Upper lobe of right lung (tissue), 1 donor: Measurements from ENCODE around the gene CLTA. TPM values are rescaled to one million over a fixed set of nuclear protein-coding genes. Genes with fewer than 3 reads are reported as not detected.

ENCODE experiments used
- ATAC-seq: fragments of 200-7000 bp; cut with Tn5 transposase; one replicate; pipeline ENCODE4 v1.9.1; 2020; ENCODE audit warnings: mild to moderate bottlenecking, moderate library complexity
- DNase-seq: peaks from one replicate; pipeline ENCODE4 v3.0.0-alpha.2; 2020
- H3K27ac ChIP-seq: fragments of 200-600 bp; one replicate; pipeline ENCODE4 v1.8.0; 2022
- H3K27me3 ChIP-seq: fragments of 200-600 bp; one replicate; pipeline ENCODE4 v1.8.0; 2022; ENCODE audit warnings: mild to moderate bottlenecking
- H3K36me3 ChIP-seq: fragments of 200-600 bp; one replicate; pipeline ENCODE4 v1.8.0; 2022
- H3K4me1 ChIP-seq: fragments of 200-600 bp; one replicate; pipeline ENCODE4 v1.8.0; 2022
- H3K4me3 ChIP-seq: fragments of 200-600 bp; one replicate; pipeline ENCODE4 v1.8.0; 2022; ENCODE audit warnings: mild to moderate bottlenecking
- H3K9me3 ChIP-seq: fragments of 200-600 bp; one replicate; pipeline ENCODE4 v1.8.0; 2022
- intact Hi-C: fragments of 100-400 bp; cut with DNase I; formaldehyde crosslinking; loops from one replicate; pipeline ENCODE4 v1.11.0; 2022
- total RNA-seq: library from RNA; stranded (reverse); fragmentation: NEBNext Ultra II Directional; extraction: Animal tissue kit (Norgen Biotek cat#: 25700); gene quantifications from one replicate; pipeline ENCODE4 v1.2.1, GENCODE V29; 2021
- TF ChIP-seq, protein P1 (sequence below): fragments of 200-600 bp; IDR thresholded peaks from one replicate; pipeline ENCODE4 v1.8.0; 2022; ENCODE audit warnings: antibody characterized with exemption
- donor health status: DM: no; HTN: yes; CAD: no; lungs with severe emphysema.

Gene CLTA
- total RNA-seq, 1 donor from 2014 or later: 163 TPM

DNA sequence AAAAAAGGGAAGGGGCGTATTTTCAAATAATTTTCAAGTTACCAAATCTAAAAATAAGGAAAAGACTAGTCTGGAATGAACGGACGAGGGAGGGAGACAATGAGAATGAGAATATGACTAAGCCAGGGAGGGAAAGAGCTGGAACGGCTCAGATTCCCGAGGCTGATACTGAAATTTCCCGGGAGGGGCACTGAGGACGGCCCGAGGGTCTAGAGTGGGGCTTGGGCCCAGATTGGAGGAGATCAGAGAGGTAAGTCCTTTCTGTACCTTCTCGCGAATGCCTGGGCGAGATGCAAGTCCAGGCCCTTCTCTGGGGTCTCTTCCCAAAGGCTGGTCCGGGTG is 24.9 kb upstream of the CLTA start:
- TF ChIP-seq, protein P1, sequence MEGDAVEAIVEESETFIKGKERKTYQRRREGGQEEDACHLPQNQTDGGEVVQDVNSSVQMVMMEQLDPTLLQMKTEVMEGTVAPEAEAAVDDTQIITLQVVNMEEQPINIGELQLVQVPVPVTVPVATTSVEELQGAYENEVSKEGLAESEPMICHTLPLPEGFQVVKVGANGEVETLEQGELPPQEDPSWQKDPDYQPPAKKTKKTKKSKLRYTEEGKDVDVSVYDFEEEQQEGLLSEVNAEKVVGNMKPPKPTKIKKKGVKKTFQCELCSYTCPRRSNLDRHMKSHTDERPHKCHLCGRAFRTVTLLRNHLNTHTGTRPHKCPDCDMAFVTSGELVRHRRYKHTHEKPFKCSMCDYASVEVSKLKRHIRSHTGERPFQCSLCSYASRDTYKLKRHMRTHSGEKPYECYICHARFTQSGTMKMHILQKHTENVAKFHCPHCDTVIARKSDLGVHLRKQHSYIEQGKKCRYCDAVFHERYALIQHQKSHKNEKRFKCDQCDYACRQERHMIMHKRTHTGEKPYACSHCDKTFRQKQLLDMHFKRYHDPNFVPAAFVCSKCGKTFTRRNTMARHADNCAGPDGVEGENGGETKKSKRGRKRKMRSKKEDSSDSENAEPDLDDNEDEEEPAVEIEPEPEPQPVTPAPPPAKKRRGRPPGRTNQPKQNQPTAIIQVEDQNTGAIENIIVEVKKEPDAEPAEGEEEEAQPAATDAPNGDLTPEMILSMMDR: no peak
- Histone ChIP-seq H3K27me3 (no peaks in the 10 kb centered on the region), H3K4me3 (peak overlapping the region; percentile 51), H3K9me3 (no peaks in the 10 kb centered on the region), H3K4me1 (peaks cover 23% of the 10 kb centered on the region), H3K27ac (peak overlapping the region; percentile 76), H3K36me3 (no peaks in the 10 kb centered on the region)
- DNase-seq (no peak), ATAC-seq (no peak)
- intact Hi-C loops: loop anchor here (5.0 kb wide), 1 partner anchor 63 kb away; no protein-coding TSS in a partner anchor

DNA sequence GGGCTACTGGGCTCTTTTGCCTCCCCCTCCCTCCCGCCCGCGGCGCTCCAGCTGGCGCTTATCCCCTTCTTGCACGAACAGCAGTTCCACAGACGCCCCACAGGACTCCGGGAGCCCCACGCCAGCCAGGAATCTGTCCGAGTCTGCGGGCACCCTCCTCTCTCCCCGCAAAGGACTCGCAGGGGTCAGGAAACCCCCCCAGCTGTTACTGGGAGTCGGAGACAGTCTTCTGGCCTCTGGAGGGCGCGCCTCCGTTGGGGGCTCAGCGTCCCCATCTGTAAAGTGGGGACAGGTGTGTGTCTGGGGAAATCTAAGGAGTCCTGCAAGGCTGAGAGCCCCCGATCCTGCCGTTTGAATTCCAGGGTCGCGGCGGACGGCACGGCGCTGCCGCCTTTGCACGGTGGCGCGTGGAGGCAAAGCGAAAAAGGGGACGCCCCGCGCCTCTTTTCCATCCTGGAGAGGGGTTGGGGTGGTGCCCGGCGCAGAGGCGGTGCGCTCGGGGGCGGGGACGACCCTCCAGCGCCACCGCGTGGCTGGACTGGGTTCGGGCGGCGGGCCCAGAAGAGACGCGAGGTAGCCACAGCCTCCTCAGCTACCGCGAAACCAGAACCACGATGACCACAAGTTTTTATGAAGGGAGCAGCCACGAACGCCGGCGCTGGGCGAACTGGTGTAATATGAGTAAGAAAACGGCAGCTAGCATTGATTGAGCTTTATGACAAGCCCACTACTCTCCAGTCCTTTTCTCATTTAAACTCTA is 24.4 kb upstream of the CLTA start:
- peak; percentile 90 for DNase-seq
- intact Hi-C loops: loop anchor here (5.0 kb wide), 1 partner anchor 64 kb away; no protein-coding TSS in a partner anchor
- H3K36me3 ChIP-seq: no peaks in the 10 kb centered on the region
- peak overlapping the region; percentile 51 for H3K4me3 ChIP-seq
- H3K27ac ChIP-seq: peak overlapping the region; percentile 76
- peaks cover 23% of the 10 kb centered on the region for H3K4me1 ChIP-seq
- H3K9me3 ChIP-seq: no peaks in the 10 kb centered on the region
- no peaks in the 10 kb centered on the region for H3K27me3 ChIP-seq
- TF ChIP-seq, protein P1: peak; percentile 93
- peak; percentile 98 for ATAC-seq

DNA sequence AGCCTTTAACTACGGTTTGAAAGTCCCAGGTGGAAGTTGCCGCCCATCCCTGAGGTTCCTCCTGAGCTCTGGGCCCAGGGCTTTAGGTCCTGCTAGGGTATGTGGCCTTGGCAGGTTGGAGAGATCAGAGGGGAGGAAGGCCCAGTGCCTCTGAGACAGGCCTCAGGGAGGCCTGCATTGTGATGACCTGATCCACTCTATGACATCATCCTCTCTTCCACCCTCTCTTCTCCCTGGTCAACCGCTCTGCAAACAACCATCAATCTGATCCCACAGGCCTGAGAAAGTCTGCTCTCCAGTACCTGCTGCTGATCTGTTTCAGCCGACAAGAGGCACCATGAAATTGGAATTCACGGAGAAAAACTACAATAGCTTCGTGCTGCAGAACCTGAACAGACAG is 21.6 kb upstream of the CLTA start, which contains the start of gene CCIN:
TSS of gene CCIN (plus strand) at position 223 of the 400 bp plus-strand sequence. CDS start at position 338, 115 bp downstream.
- Histone ChIP-seq H3K27me3 (no peaks in the 10 kb centered on the region), H3K4me3 (no peak within 1 kb of the TSS), H3K36me3 (no peaks in the 10 kb centered on the region), H3K4me1 (peaks cover 11% of the 10 kb centered on the region), H3K27ac (no peak within 1 kb of the TSS), H3K9me3 (no peaks in the 10 kb centered on the region)
- no peak for DNase-seq
- TF ChIP-seq, protein P1: no peak
- intact Hi-C loops: loop anchor here (5.0 kb wide), 1 partner anchor 67 kb away; no protein-coding TSS in a partner anchor
- ATAC-seq: no peak

DNA sequence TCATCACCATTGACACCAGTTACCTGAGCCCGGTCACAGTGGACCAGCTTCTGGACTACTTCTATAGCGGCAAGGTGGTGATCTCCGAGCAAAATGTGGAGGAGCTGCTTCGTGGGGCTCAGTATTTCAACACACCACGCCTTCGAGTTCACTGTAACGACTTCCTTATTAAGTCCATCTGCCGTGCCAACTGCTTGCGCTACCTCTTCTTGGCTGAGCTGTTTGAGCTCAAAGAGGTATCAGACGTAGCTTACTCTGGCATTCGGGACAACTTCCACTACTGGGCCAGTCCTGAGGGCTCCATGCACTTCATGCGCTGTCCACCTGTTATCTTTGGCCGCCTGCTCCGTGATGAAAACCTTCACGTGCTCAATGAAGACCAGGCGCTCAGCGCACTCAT is 21.0 kb upstream of the CLTA start:
- no peak for ATAC-seq
- TF ChIP-seq, protein P1: no peak
- intact Hi-C loops: loop anchor here (5.0 kb wide), 1 partner anchor 67 kb away; no protein-coding TSS in a partner anchor
- peaks cover 11% of the 10 kb centered on the region for H3K4me1 ChIP-seq
- no peaks in the 10 kb centered on the region for H3K9me3 ChIP-seq
- no peak for DNase-seq
- no peak overlapping the region for H3K4me3 ChIP-seq
- no peak overlapping the region for H3K27ac ChIP-seq
- H3K27me3 ChIP-seq: no peaks in the 10 kb centered on the region
- H3K36me3 ChIP-seq: no peaks in the 10 kb centered on the region

DNA sequence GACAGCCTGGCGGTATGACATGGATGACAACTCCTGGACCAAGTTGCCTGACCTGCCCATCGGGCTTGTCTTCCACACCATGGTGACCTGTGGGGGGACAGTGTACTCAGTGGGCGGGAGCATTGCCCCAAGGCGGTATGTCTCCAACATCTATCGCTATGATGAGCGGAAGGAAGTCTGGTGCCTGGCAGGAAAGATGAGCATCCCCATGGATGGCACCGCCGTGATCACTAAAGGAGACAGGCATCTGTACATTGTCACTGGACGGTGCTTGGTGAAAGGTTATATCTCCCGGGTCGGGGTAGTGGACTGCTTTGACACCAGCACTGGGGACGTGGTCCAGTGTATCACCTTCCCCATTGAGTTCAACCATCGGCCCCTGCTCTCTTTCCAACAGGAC is 20.2 kb upstream of the CLTA start:
- DNase-seq (no peak), ATAC-seq (no peak)
- Histone ChIP-seq H3K4me1 (peaks cover 11% of the 10 kb centered on the region), H3K36me3 (no peaks in the 10 kb centered on the region), H3K27ac (no peak overlapping the region), H3K4me3 (no peak overlapping the region), H3K9me3 (no peaks in the 10 kb centered on the region), H3K27me3 (no peaks in the 10 kb centered on the region)
- TF ChIP-seq, protein P1: no peak
- intact Hi-C loops: no loop called here
